H9 (cell line): Measurements from ENCODE around the gene KCNK13. TPM values are rescaled to one million over a fixed set of nuclear protein-coding genes. Genes with fewer than 3 reads are reported as not detected.

ENCODE experiments used
- DNase-seq: peaks from one replicate; pipeline ENCODE4 v3.0.0-alpha.2; 2017
- H2AFZ ChIP-seq: one replicate; pipeline ENCODE4 v1.6.1; 2013; ENCODE audit warnings: mild to moderate bottlenecking, low read length, control low read depth, moderate library complexity
- H2AK5ac ChIP-seq: 2 replicates; pipeline ENCODE4 v1.6.1; 2013; ENCODE audit warnings: low read length, control low read depth, mixed read lengths; ENCODE audit not compliant: insufficient read length
- H2BK120ac ChIP-seq: one replicate; pipeline ENCODE4 v1.6.1; 2013; ENCODE audit warnings: low read depth, mild to moderate bottlenecking, low read length, control low read depth, inconsistent platforms; ENCODE audit not compliant: poor library complexity, severe bottlenecking
- H2BK12ac ChIP-seq: 2 replicates; pipeline ENCODE4 v1.6.1; 2013; ENCODE audit warnings: low read length, control low read depth, mixed read lengths, low read depth; ENCODE audit not compliant: insufficient read length
- H2BK15ac ChIP-seq: 2 replicates; pipeline ENCODE4 v1.6.1; 2013; ENCODE audit warnings: low read depth, low read length, control low read depth
- H2BK20ac ChIP-seq: one replicate; pipeline ENCODE4 v1.6.1; 2013; ENCODE audit warnings: low read depth, mild to moderate bottlenecking, low read length, control low read depth, inconsistent platforms; ENCODE audit not compliant: poor library complexity, severe bottlenecking
- H2BK5ac ChIP-seq: 2 replicates; pipeline ENCODE4 v1.6.1; 2013; ENCODE audit warnings: low read length, control low read depth, mixed read lengths; ENCODE audit not compliant: insufficient read length
- H3K14ac ChIP-seq: 2 replicates; pipeline ENCODE4 v1.6.1; 2013; ENCODE audit warnings: low read length, control low read depth; ENCODE audit not compliant: insufficient read depth
- H3K18ac ChIP-seq: 2 replicates; pipeline ENCODE4 v1.6.1; 2013; ENCODE audit warnings: low read depth, mild to moderate bottlenecking, mixed read lengths, low read length, control low read depth; ENCODE audit not compliant: insufficient read length
- H3K23ac ChIP-seq: 2 replicates; pipeline ENCODE4 v1.6.1; 2013; ENCODE audit warnings: low read length, control low read depth, mixed read lengths, low read depth; ENCODE audit not compliant: insufficient read length
- H3K23me2 ChIP-seq: 2 replicates; pipeline ENCODE4 v1.6.1; 2013; ENCODE audit warnings: low read depth, mild to moderate bottlenecking, mixed read lengths, low read length, control low read depth; ENCODE audit not compliant: insufficient read length, poor library complexity, severe bottlenecking
- H3K27ac ChIP-seq: 2 replicates; pipeline ENCODE4 v1.5.1; 2013; ENCODE audit warnings: low read length, control low read depth, mixed read lengths, low read depth; ENCODE audit not compliant: insufficient read length
- H3K27me3 ChIP-seq: 2 replicates; pipeline ENCODE4 v1.6.1; 2013; ENCODE audit warnings: low read length, control low read depth, inconsistent platforms; ENCODE audit not compliant: insufficient read depth
- H3K4ac ChIP-seq: 2 replicates; pipeline ENCODE4 v1.6.1; 2013; ENCODE audit warnings: low read depth, mild to moderate bottlenecking, control low read depth, inconsistent platforms, low read length, moderate library complexity
- H3K4me1 ChIP-seq: 2 replicates; pipeline ENCODE4 v1.6.1; 2013; ENCODE audit warnings: low read length, control low read depth, inconsistent platforms; ENCODE audit not compliant: insufficient read depth
- H3K4me2 ChIP-seq: 2 replicates; pipeline ENCODE4 v1.6.1; 2013; ENCODE audit warnings: low read length, control low read depth, mixed read lengths; ENCODE audit not compliant: insufficient read length, insufficient read depth
- H3K56ac ChIP-seq: 2 replicates; pipeline ENCODE4 v1.6.1; 2013; ENCODE audit warnings: low read depth, mild to moderate bottlenecking, mixed read lengths, low read length, control low read depth; ENCODE audit not compliant: insufficient read length
- H3K79me1 ChIP-seq: 2 replicates; pipeline ENCODE4 v1.6.1; 2013; ENCODE audit warnings: low read depth, mild to moderate bottlenecking, moderate library complexity, low read length, control low read depth, inconsistent platforms; ENCODE audit not compliant: insufficient read depth, poor library complexity, severe bottlenecking
- H3K79me2 ChIP-seq: 2 replicates; pipeline ENCODE4 v1.6.1; 2013; ENCODE audit warnings: low read length, control low read depth, inconsistent platforms; ENCODE audit not compliant: insufficient read depth
- H3K9ac ChIP-seq: 2 replicates; pipeline ENCODE4 v1.6.1; 2013; ENCODE audit warnings: low read length, control low read depth, mixed read lengths; ENCODE audit not compliant: insufficient read length; ENCODE audit errors: extremely low read depth
- H3K9me3 ChIP-seq: one replicate; pipeline ENCODE4 v1.6.1; 2013; ENCODE audit warnings: low read depth, low read length, inconsistent platforms; ENCODE audit not compliant: control insufficient read depth
- H3T11ph ChIP-seq: one replicate; pipeline ENCODE4 v1.6.1; 2013; ENCODE audit warnings: mild to moderate bottlenecking, low read length, control low read depth, inconsistent platforms
- H4K20me1 ChIP-seq: one replicate; pipeline ENCODE4 v1.6.1; 2013; ENCODE audit not compliant: control insufficient read depth, insufficient read length, insufficient read depth
- H4K5ac ChIP-seq: 2 replicates; pipeline ENCODE4 v1.6.1; 2013; ENCODE audit warnings: low read depth, mild to moderate bottlenecking, mixed read lengths, low read length, control low read depth; ENCODE audit not compliant: insufficient read length
- H4K8ac ChIP-seq: replicated peaks from 2 replicates; pipeline ENCODE4 v1.6.1; 2013; ENCODE audit warnings: low read length, control low read depth, mixed read lengths, low read depth; ENCODE audit not compliant: insufficient read length
- H4K91ac ChIP-seq: 2 replicates; pipeline ENCODE4 v1.6.1; 2013; ENCODE audit warnings: low read depth, mild to moderate bottlenecking, moderate library complexity, mixed read lengths, low read length, control low read depth; ENCODE audit not compliant: insufficient read length
- H3K27ac Mint-ChIP-seq, 3 experiments: 2 replicates in 2 of 3; 3 replicates in 1 of 3; pipeline ENCODE4 v1.8.0; 2020 to 2021; ENCODE audit warnings: mixed read lengths in 3 of 3, mild to moderate bottlenecking in 1 of 3, moderate library complexity in 1 of 3
- H3K27me3 Mint-ChIP-seq: 2 replicates; pipeline ENCODE4 v1.8.0; 2021; ENCODE audit warnings: low read depth, mild to moderate bottlenecking, moderate library complexity, mixed read lengths
- H3K36me3 Mint-ChIP-seq, 3 experiments: 2 replicates in 2 of 3; 3 replicates in 1 of 3; pipeline ENCODE4 v1.8.0; 2020 to 2021; ENCODE audit warnings: low read depth in 3 of 3, mixed read lengths in 3 of 3; ENCODE audit not compliant: insufficient read depth in 1 of 3
- H3K4me1 Mint-ChIP-seq, 2 experiments: 2 replicates each; pipeline ENCODE4 v1.8.0; 2020; ENCODE audit warnings: mixed read lengths in 2 of 2
- H3K4me3 Mint-ChIP-seq, 2 experiments: 2 replicates in 1 of 2; 3 replicates in 1 of 2; pipeline ENCODE4 v1.8.0; 2020 to 2021; ENCODE audit warnings: mild to moderate bottlenecking in 2 of 2, mixed read lengths in 2 of 2, moderate library complexity in 1 of 2
- H3K9me3 Mint-ChIP-seq, 2 experiments: 2 replicates in 1 of 2; 3 replicates in 1 of 2; pipeline ENCODE4 v1.8.0; 2020; ENCODE audit warnings: mild to moderate bottlenecking in 2 of 2, mixed read lengths in 2 of 2, moderate library complexity in 1 of 2
- WGBS: extraction: QIAGEN DNeasy Blood & Tissue Kit; methylation state at CpG from one replicate; pipeline ENCODE4 v1.1.7; 2013; ENCODE audit warnings: missing lambda C conversion rate, low lambda C conversion rate, mixed read lengths; ENCODE audit not compliant: insufficient read length; ENCODE audit errors: extremely low coverage; 5-methylcytosine and 5-hydroxymethylcytosine counted together
- total RNA-seq: library from RNA; stranded (reverse); gene quantifications from 2 replicates; pipeline ENCODE4 v1.2.1, GENCODE V29; 2021
- TF ChIP-seq, protein P1 (sequence below): fragments of 200-600 bp; sonication (generic); conservative IDR thresholded peaks from 3 replicates; pipeline ENCODE4 v1.8.0; 2021; ENCODE audit warnings: antibody characterized with exemption, mild to moderate bottlenecking

KCNK13 gene
- total RNA-seq, 1 experiment from 2014 or later, result 0.39 TPM

DNA sequence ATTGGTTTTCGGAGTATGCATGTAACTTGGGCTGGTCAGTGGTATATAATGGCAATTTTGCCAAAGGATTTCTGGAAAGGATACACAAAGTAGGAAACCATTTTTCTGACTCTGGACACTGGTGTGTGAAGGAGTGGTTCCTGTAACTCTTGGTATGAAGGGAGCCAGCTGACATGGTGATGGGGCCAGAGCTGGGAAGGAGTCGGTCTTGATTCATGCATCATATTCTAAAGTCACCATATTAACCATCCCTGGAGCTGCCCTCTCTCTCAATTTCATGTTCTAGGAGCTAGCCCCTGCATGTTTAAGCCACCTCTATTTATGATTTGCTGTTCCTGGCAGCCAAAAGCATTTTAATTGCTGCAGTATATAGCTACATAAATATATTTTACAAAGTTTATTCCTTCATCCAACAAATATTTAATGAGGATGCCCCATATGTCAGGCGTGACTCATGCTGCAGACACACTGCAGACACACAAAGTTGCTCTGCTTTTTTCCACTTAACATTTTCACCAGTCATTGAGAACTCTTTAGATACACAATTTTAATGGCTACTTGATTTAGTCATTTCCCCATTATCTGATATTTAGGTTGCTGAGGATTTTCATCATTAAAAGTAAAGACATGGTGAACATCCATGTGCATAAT is 115.9 kb downstream of the KCNK13 start:
- no peak overlapping the region for H3K56ac ChIP-seq
- no peak for DNase-seq
- H3K23me2 ChIP-seq, result no peaks in the 10 kb centered on the region
- no peak overlapping the region for H2BK12ac ChIP-seq
- H3K9ac ChIP-seq, result no peak overlapping the region
- H3K4me1 Mint-ChIP-seq, result peaks cover 2 to 3% of the 10 kb centered on the region in 2 experiments; a peak in 1 of 4 replicates
- no CpG with 5 or more reads among the region's 3 CpGs for WGBS
- no peak overlapping the region for H4K91ac ChIP-seq
- no peaks in the 10 kb centered on the region for H3K9me3 ChIP-seq
- H2AK5ac ChIP-seq, result no peak overlapping the region
- no peaks in the 10 kb centered on the region for H3K79me1 ChIP-seq
- no peaks in the 10 kb centered on the region for H3K36me3 Mint-ChIP-seq
- no peak overlapping the region for H2BK120ac ChIP-seq
- no peak overlapping the region for H4K8ac ChIP-seq
- H4K5ac ChIP-seq, result no peak overlapping the region
- H2BK5ac ChIP-seq, result no peak overlapping the region
- no peak overlapping the region for H3K27ac Mint-ChIP-seq
- no peak overlapping the region for H3K14ac ChIP-seq
- H3T11ph ChIP-seq, result no peak overlapping the region
- H3K27me3 Mint-ChIP-seq, result peaks cover 8% of the 10 kb centered on the region
- TF ChIP-seq, protein P1, sequence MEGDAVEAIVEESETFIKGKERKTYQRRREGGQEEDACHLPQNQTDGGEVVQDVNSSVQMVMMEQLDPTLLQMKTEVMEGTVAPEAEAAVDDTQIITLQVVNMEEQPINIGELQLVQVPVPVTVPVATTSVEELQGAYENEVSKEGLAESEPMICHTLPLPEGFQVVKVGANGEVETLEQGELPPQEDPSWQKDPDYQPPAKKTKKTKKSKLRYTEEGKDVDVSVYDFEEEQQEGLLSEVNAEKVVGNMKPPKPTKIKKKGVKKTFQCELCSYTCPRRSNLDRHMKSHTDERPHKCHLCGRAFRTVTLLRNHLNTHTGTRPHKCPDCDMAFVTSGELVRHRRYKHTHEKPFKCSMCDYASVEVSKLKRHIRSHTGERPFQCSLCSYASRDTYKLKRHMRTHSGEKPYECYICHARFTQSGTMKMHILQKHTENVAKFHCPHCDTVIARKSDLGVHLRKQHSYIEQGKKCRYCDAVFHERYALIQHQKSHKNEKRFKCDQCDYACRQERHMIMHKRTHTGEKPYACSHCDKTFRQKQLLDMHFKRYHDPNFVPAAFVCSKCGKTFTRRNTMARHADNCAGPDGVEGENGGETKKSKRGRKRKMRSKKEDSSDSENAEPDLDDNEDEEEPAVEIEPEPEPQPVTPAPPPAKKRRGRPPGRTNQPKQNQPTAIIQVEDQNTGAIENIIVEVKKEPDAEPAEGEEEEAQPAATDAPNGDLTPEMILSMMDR, result no peak
- H3K23ac ChIP-seq, result no peak overlapping the region
- no peaks in the 10 kb centered on the region for H3K4me1 ChIP-seq
- H4K20me1 ChIP-seq, result no peaks in the 10 kb centered on the region
- H3K18ac ChIP-seq, result no peak overlapping the region
- H3K27me3 ChIP-seq, result no peaks in the 10 kb centered on the region
- no peak overlapping the region for H2BK20ac ChIP-seq
- no peak overlapping the region for H3K4me3 Mint-ChIP-seq
- H2AFZ ChIP-seq, result no peak overlapping the region
- H2BK15ac ChIP-seq, result no peak overlapping the region
- H3K4ac ChIP-seq, result no peak overlapping the region
- H3K4me2 ChIP-seq, result no peak overlapping the region
- peaks cover 0 to 6% of the 10 kb centered on the region in 2 experiments; a peak in 2 of 5 replicates for H3K9me3 Mint-ChIP-seq
- no peaks in the 10 kb centered on the region for H3K79me2 ChIP-seq
- H3K27ac ChIP-seq, result no peak overlapping the region
